Stromal cell of bone marrow (primary cell): Measurements from ENCODE around the gene GTF2E1.

Experiments
- DNase-seq: peaks from one replicate; pipeline ENCODE4 v3.0.0-alpha.2; 2012; ENCODE audit warnings: low read depth

The GTF2E1 gene

GRCh38 chr3:120800625-120801024 is 58.1 kb downstream of the GTF2E1 start:
- DNase-seq = no peak

GRCh38 chr3:120801484-120801883 is 58.9 kb downstream of the GTF2E1 start:
- no peak for DNase-seq

- DNase-seq = no peak
Observed at GRCh38 chr3:120802916-120803315, 60.4 kb downstream of the GTF2E1 start.

DNA sequence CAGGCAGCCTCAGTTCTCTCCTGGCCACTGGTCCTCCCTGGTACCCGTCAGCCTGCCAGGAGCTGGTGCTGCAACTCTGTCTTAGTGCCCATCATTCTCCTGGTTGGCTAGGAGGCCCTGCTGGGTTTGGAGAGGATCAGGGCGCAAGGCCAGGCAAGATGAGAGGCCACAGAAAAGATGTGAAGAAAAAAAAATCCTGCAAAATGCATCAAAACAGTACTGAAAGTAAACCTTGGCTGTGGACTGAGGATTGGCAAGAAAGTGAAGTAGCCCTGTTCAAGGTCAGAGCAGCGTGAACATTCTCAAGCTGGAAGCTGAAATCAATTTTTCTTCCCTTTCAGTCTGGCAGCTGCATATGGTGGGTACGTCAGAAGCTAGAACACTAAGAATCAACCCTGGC is 74.2 kb downstream of the GTF2E1 start:
- no peak for DNase-seq

DNA sequence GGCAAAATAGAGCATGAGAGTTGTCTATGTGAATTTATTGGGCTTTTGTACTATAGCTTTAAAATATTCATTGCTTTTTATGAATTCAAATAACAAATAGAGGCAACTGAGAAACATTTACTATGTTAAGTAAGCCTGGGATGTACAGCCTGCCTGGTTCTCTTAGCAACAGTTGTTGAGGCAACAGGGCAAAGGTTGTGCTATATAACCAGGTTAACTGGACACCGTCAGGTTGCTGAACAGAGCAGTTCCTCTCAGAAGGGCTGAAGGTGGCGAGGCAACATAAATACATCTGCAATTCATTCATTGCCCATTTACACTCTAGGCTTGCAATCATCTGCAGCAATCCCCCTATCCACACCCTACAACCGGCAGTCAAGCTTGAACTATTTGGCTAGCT is 78.2 kb downstream of the GTF2E1 start:
- DNase-seq = no peak

- no peak for DNase-seq
Observed at GRCh38 chr3:120821426-120821825, 78.9 kb downstream of the GTF2E1 start.

DNA sequence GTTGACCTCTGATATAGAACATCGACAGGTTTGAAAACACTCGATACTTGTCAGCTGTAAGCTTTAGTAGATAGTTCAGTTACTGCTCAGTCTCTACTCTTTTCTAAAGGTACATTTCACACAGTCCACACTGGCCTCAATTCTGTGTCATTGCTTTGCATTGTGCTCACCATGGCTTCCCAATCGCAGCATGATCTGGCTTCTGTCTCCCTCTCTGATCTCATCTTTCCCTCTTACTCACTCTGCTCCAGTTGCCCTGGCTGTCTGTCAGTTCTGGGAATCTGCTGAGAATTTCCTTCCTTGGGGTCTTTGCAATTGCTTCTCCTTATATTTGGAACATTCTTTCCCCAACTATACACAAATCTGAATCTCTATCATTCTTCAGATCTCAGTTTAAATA is 80.6 kb downstream of the GTF2E1 start:
- no peak for DNase-seq

- DNase-seq = no peak
Observed at GRCh38 chr3:120824613-120825012, 82.1 kb downstream of the GTF2E1 start.

DNA sequence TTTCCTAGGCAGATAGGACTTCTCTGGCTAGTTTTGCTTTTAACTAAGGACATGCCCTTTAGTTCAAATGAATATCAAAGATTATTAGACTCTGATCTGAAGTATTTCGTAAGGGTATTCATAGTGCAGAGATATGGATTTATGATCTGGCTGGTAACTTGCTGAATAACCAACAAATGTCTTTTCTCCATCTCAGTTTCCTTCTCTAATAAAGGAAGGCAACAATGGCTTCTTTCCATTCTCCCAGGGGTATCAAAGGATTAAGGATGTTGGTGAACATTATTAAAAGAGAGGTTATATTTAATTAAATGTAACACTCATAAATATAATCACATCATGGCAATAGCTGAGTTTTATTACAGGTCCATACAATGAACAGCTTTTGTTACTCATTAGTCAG is 86.3 kb downstream of the GTF2E1 start:
- DNase-seq = no peak

DNA sequence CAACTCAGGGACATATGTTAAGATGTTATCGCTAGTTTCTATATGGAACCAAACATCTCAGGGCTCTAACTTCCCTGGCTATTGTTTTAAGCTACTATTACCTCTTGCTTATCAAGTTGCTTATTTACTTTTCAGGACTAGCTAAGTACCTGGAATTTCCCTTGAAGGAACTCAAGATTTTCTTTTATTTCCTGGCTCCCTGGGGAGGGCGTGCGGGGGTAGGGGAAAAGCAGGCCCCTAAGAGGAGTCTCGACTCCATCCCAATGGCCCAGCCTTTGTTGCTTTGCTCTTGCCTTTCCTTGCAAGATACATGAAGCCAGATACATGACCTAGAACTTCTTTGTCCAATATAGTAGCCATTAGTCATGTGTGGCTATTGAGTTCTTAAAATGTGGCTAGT is 88.5 kb downstream of the GTF2E1 start:
- no peak for DNase-seq
